ENCODE data around the gene EIF5AL1.
A peak's percentile ranks its signal among the peaks of the same experiment; 100 is the strongest.
"Not testable (repeated sequence)": the region's sequence is repeated elsewhere in the genome, so short reads cannot be mapped to it uniquely, and the experiment has no call there.

The EIF5AL1 gene

DNA sequence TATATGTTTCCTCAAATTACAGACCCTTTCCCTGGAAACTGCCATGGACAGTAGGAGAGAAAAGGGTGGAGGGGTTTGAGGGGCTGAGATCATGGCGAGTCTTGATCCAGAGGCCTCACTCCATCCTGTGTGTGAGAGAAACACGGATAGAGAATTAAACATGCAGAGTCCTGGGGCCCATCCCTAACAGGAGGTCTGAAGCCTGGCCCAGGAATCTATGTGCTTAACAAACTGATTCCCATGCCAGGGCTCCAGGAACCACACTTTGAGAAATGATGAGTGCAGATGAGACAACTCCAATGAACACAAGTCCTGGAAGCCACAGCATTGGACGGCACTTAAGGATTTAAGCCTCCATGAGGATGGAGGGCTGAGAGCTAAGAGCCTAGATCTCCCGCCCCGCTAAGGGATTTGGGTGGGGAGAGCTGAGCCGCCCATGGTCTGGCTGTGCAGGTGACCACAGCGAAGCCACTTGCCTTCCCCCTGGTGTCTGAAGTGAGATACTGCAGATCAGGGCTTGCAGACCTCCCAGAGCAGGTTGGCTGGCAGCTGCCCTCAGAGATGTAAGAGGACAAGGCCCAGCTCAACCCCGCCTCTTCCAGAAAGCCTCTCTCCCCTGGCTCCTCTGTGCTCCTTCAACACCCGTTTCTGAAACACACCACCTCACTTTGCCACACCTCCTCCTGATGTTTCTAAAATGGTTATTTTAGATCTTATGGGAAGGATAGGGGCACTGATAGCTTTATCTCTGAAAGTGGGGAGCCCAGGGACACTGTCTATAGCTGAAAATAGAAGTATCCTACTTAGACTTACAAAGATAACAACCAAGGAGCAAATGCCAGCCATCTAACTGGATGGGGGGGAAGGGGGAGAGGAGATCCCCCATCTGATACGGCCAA, 24.8 kb upstream of the EIF5AL1 start:
- DNase-seq (ENCODE audit: low read depth) = no peak

DNA sequence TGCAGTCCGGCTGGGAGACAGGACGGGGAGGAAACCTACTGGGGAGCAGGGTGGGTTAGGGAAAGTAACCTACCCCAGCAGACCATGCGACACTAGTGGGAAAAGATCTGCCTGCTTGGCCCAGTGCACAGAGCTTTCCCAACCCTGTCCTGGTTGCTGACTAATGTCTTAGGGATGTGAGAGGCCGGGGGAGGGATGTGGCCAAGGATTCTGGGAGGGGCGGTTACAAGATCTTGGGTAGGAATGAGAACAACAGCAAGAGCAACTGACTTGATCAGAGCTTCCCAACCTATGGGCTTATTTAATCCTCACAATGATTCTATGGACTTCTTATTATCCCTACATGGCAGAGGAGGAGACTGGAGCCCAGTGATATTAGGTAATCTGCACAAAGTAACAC, 24.0 kb upstream of the EIF5AL1 start:
- DNase-seq (ENCODE audit: low read depth) = peak; percentile 87

DNA sequence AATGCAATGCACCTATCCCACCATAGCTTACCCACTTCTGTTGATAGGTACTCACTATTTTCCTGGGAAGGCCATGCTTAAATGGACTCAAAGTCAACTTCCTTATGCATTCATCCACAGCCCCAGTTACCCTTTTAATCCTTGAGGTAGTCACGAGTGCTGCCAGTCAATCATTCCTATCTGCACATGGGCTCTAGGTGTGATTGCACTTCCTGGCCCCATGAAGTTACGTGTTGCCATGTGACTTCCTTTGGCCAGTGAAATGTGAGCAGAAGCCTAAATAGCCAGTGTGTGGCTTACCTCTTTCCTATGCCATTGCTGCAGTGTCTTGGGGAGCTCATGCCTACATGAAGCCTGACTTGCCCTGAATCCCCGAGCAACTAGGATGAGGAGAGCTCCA, 23.5 kb upstream of the EIF5AL1 start:
- DNase-seq (ENCODE audit: low read depth) = no peak

DNA sequence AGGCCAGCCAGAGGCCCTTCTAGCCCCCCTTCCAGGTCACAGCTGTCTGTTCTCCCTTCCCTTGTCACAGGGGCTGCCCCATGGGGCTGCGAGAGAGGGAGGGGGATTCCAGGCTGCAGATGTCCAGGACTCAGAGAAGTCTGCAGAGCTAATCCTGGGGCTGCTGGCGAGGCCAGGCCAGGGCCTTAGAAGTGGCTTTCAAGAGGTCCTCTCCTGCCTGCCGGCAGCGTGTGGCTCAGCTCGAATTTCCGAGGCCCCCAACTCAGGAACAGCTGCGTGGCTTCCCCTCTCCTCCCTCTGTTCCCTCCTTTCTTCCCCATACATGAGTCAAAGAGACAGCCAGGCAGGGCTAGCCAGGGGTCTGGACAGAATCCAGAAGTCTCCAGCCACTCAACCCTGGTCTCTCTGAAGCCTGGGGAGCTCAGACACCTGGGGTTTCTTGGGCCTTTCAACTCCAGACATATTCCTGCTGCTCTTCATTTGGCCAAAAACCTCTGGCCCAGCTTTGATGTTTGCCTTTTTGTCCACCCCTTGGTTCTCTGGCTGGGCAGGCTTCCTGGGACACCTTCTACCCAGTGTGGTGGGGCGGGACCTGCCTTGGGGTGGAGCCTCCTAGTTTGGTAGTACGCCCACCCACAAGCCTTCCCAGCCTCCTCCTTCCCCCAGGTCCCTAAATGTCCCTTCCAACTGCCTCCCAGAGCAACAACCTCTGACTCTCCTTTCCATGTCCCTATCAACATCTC, 21.8 kb upstream of the EIF5AL1 start:
- DNase-seq (ENCODE audit: low read depth) = no peak

DNA sequence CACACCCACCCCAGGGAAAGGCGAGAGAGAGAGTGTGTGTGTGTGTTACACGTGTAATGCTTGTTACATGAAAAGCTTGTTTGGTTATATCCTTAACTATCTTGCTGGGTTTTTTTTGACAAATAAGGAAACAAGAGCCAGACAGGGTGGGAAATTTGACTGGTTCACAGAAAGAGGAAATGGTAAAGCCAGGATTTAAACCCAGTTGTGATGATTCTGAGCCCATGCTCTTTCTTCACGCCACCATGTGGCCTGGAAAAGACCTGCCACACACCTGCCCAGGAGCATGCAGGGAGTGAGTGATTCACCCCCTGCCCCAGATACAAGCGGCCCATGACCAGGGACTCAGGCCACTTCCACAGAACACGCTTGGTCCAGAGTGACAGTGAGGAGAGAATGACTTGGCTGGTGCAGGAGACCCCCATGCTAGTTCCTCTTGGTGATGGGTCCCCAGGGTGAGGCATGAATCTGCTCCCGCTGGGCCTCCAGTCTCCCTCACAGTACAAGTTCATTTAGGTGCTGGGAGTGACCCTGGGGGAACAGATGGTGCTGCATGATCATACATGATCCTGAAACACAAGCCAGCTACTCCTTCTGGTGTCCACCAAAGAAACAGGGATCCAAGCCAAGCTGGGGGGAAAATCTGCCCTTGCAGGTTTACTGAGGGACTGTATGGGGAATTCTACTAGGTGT, 21.0 kb upstream of the EIF5AL1 start:
- no peak for DNase-seq (ENCODE audit: low read depth)

DNA sequence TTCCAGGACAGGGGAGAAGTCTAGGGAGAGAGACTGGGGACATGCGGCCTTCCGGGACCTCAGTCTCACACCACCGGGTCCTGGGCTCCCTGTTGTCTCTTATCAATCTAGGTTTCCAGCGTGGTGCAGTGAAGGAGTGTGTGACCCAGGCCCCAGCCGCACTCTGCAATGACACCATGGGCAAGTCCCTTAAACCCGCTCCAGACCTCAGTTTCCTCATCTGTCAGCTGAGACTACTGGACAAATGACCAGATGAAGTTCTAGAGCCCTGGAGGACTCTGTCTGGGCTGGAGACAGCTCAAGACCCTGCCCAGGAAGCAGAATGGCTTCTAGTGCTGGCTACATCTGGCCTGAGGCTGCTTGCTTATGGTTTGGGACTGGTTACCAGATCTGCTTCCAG, 20.1 kb upstream of the EIF5AL1 start:
- no peak for DNase-seq (ENCODE audit: low read depth)

DNA sequence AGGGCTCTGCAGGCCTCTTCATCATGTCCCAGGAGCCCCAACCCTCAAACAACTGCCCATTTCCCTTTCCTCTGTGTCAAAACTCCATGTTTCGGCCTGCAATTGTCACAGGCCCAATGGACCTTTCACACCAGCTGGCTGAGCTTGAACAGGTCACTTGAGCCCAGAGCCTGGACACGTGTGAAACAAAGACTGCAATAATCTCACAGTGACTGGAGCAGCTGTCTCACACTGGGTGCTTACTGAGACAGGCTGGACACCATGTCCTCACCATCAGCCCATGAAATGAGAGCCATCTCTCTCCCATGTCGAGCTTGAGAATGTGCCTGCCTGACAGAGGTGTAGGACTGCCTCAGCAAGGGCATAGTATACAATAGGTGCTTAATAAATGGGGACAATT, 19.5 kb upstream of the EIF5AL1 start:
- DNase-seq (ENCODE audit: low read depth) = no peak

DNA sequence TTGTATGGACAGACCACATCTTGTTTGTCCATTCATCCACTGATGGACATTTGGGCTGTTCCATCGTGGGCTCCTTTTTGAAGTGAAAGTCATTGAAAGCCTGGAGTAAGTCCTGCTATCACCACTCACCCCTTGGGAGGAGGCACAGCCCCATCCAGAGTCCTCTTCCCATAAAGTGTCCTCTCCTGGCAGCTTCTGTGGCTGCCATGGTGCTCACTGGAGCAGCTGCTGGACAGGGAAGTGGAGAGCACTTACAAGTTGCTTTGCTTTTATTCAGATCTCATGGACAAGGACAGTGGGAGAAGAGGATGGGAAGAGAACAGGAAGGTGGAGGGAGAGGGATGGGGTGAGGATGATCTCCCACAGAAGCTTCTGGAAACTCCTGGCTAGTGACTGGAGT, 18.5 kb upstream of the EIF5AL1 start:
- DNase-seq (ENCODE audit: low read depth) = no peak

DNA sequence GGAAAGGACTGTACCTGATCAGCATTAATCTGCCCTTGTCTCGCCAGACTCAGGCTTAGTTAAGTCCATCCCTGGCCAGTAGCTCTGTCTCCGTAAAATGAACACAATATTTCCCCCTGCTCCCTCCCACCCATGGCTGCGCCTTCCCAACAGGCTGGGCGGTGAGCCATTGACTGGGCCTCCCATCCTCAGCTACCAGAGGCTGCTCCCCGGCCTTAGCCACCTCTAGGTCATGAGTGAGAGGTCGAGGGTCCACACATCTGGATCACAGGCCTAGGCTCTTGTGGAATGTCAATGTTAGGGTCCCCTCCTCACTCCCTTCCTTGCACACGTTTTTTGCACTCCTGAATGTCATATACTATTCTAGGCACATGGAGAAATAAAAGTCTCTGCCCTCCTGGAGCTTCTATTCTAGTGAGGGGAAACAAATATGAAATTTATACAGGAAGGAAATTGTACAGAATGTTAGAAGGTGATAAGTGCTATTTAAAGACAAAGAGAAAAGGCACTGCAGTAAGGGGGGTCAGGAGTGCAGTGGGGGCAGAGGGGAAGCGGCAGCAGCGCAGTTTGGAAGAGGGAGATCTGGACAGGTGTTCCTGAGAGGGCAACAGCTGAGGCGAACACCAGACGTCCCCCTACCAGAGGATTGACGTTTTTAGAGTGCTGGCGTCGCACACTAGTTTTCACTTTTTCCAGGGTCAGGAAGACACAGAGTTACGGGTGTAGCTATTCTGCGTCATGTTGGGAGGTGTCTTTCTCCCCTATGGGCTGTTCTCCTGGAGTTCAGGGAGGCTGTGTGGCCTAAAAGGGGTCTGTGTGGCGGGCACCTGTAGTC, 17.2 kb upstream of the EIF5AL1 start:
- no peak for DNase-seq (ENCODE audit: low read depth)

DNA sequence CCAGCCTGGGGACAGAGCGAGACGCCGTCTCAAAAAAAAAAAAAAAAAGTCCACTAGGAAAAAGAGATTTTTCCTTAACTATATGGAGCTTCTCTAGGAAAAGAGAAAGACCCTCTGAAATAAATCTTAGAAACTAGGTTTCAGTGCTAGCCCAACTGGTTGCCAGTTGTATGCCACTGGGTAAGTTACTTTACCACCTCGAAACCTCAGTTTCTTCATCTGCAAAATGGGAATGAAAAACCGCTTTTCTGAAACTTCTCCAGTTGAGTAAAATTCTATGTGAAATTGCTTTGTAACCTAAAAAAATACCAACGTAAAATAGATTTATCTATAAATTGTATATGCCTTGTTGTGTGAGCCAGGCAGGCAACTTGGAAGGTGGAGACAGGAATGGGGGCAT, 16.5 kb upstream of the EIF5AL1 start:
- DNase-seq (ENCODE audit: low read depth) = no peak

DNA sequence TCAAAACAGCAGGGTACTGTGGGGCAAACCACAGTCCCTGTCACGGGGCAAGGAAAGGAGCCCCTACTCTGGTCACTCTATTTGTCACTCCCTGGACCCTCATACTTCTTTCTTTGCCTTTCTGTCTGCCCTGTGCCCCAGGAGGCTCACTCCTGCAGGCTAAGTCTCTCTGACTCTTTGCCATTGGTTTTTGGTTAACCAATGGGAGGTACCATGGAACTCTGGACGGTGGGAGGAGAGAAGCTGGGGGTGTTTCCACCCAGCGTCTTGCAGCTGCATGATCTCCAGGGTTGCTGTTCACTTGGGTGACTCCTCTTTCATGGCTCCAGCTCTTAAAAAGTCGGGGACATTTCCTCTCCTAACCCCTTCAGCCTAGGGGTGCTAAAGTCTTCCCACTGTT, 15.4 kb upstream of the EIF5AL1 start:
- DNase-seq (ENCODE audit: low read depth) = no peak

DNA sequence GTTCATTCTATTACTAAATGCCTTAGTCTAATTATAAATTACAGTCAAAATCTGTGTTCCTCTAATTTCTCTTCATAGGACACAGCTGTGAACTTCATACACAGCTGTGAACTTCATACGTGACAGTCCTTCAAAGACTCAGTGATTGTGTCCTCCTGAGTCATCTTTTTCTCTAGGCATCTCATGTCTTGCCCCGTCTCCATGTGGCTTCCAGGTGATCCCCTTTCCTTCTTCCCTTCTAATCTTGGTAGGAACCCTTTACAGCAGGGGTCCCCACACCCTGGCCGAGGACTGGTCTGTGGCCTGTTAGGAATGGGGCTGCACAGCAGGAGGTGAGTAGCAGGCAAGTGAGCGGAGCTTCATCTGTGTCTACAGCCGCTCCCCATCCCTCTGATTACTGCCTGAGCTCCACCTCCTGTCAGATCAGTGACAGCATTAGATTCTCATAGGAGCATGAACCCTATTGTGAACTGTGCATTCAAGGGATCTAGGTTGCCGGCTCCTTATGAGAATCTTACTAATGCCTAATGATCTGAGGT, 14.0 kb upstream of the EIF5AL1 start:
- no peak for DNase-seq (ENCODE audit: low read depth)

DNA sequence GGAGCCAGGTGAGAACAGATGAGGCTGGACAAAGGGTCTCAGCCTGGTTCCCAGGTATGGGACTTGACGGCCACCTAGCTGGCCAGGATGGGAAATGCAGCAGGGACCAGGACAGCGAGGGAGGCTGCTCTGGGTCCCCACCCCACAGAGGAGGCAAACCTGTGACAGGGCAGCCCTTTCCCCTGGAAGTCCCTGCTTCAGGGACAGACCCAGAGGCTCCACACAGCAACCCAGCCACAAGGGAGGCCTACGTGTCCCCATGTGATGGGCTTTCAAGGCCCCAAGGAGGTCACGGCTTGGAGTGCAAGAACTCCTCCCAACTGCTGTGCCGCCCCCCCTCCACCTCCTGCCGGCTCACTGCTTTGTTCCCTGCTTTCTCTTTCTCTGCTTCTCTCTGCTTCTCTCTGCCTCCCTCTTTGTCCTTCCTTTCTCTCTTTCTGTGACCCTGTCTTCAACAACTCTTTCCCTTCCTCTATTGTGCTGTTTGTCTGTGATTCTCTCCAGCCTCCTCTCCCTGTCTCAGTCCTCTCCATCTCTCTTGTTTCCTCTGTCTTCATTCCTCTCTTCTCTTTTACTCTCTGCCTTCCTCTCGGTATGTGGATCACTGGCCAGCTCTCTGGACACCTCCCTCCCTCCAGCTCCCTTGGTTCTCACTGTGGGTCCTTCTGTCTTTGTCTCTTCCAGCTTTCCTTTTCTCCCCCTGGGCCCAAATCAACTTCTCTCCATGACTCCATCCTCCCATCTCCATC, 9.6 kb upstream of the EIF5AL1 start:
- no peak for DNase-seq (ENCODE audit: low read depth)

DNA sequence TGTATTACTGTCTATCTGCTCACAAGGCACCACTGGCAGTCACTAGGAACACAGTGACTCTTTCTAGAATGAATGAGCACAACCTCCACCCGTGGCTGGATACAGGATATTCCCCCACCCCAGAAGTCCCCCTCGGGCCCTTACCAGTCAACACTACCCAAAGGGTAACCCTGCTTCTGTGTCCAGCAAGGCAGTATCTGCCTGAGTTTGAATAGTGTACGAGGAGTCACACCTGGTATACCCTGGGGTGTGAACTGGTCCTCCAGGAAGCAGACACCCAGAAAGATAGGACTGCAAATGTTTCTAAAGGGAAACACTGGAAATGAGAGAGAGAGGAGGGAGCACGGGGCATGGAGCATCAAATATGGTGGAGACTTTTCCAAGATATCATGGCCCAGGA, 8.5 kb upstream of the EIF5AL1 start:
- not testable (repeated sequence) for DNase-seq (ENCODE audit: low read depth)

DNA sequence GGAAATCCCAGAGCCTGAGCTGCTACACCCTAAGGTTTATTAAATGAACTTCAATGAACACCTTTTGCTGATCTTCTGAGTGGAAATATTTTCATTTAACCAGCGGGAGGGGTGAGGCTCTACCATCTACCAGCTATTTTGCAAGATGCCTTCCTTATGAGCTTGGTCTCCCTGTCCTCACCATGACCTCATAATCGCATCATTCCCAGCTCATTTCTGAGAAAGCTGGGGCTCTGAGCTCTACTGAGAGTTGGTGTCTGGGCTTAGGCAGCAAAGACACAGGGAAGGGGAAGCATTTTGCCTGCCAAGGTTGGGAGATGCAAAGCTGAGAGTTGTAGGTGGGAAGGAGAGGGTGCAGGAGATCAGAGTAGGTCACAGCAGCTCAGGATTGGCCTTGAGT, 7.8 kb upstream of the EIF5AL1 start:
- not testable (repeated sequence) for DNase-seq (ENCODE audit: low read depth)

DNA sequence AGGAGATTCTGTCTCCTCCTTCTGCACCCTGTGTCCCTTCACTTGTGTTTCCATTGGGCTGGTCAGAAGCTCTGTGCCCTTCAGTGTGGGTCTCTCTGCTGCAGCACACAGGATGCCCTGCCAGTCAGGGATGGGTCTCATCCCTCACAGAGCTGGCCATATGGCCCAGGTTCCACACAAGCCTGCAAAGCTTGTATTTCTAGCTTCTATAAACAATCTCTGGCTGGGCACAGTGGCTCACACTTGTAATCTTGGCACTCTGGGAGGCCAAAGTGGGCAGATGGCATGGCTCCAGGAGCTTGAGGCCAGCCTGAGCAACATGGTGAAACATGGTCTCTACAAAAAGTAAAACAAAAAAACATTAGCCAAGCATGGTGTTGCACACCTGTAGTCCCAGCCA, 7.0 kb upstream of the EIF5AL1 start:
- not testable (repeated sequence) for DNase-seq (ENCODE audit: low read depth)

DNA sequence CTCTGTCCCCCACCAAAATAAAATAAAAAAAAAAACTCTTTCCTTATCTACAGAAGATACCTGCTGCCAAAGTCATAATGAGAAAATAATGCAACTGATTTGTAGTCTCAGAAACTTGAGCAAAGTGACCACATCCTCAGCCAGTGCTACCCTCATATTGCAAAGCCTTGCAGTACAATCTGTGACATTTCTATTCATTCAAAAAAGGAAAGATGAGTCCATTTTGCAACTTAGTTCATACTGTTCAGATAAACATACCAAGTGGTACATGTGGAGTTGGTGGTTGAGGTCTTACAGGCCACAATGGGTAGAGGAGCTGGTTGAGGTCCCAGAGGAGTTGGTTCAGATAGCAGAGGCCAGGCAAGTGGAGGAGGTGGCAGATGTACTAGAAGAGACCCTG, 6.5 kb upstream of the EIF5AL1 start:
- no peak for DNase-seq (ENCODE audit: low read depth)

DNA sequence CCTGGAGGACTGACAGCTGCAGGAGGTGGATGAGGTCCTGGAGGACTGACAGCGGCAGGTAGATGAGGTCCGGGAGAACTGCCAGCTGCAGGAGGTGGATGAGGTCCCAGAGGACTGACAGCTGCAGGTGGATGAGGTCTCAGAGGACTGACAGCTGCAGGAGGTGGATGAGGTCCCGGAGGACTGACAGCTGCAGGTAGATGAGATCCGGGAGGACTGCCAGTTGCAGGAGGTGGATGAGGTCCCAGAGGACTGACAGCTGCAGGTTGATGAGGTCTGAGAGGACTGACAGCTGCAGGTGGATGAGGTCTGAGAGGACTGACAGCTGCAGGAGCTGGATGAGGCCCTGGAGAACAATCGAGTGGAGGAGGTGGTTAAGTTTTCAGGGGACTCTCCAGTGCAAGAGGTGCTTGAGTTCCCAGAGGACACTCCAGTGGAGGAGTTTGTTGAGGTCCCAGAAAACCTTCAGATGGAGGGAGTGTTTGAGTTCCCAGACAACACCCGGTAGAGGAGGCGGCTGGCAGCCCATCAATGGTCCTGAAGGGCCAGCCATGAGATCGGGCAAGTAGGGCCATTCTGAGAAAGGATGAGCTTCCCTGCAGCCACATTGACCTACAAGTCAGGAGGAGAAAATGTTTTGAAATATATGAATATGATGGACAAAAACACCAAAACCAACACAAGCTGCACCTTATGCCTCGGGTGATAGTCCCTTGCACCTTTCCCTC, 4.7 kb upstream of the EIF5AL1 start:
- no peak for DNase-seq (ENCODE audit: low read depth)

DNA sequence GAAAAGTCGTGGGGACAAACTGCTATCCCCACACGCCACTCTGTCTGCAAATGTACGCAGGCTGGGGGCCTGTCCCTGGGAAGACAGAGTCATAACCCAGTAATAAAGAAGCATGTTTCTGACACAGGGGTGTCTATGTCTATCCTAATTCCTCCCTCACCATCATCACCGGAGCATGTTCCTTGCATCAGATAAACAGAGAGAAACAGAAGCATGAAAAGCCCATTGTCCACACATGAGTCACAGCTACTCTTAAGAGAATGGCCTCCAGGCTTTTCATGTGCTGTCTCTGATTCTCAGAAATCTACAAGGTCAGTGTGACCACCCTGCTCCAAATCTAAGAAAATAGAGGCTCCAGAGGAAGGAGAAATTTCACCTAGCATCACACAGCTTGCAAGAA, 4.1 kb upstream of the EIF5AL1 start:
- not testable (repeated sequence) for DNase-seq (ENCODE audit: low read depth)

DNA sequence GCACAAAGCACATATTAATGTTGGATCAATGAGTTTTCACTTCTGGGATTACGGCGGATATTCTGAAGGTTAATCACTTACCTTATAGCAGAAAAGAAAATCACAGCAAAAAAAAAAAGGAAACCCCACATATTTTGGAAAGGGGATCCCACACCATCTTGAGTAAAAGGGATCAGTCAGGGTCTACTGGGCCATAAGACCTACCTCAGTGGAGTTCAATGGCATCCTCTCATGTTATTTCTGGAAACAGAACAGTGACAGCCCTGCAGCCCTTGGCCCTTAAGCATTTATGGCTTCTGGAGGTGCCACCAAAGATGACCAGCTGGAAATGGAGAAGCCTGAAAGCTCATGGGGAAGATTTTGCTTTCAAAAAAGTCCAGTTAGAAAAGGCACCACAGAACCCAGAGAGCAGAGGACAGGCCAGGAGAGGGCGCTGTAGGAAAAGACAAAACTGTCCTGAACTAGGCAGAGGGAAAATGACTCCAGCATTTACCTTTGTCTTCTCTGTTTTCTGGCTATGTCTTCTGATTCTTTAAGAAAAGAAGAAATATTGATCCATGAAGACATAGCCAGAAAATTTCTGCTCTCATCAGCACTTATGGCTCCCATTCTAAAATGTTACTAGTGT, 2.9 kb upstream of the EIF5AL1 start:
- DNase-seq (ENCODE audit: low read depth) = not testable (repeated sequence)

Data from stromal cell of bone marrow (primary cell).